Endothelial cell of umbilical vein (primary cell): ENCODE data around the gene KISS1R. TPM values are rescaled to one million over a fixed set of nuclear protein-coding genes. Genes with fewer than 3 reads are reported as not detected.

Experiments used
- BruUV-seq: library from RNA; stranded (reverse); fragments of 400-500 nt; replicated peaks from 2 replicates; lab custom pipeline; 2021; lab: Mats Ljungman, UMichigan
- CTCF ChIA-PET: fragments of 300-600, 350-600 bp; sonication (Branson Sonifier 250); formaldehyde crosslinking; loops from one replicate; lab custom pipeline; 2021; ENCODE audit warnings: antibody characterized with exemption, inconsistent platforms; lab: Charles Lee
- POLR2A ChIA-PET: fragments of 300-600, 350-600 bp; sonication (Branson Sonifier 250); formaldehyde crosslinking; loops from one replicate; lab custom pipeline; 2021; ENCODE audit warnings: antibody characterized with exemption, inconsistent platforms; lab: Charles Lee
- DNase-seq: peaks from one replicate; pipeline ENCODE4 v3.0.0-alpha.2; 2011; ENCODE audit warnings: low read depth, low spot score
- FAIRE-seq: peaks from 2 replicates; lab custom pipeline; 2011; peaks lifted over from hg19 to GRCh38; lab: Jason Lieb, UNC
- H2AFZ ChIP-seq: 2 replicates; pipeline ENCODE4 v1.6.0; 2012; ENCODE audit warnings: low read depth, low read length, control low read depth, inconsistent platforms
- H3K27ac ChIP-seq: 2 replicates; pipeline ENCODE4 v1.5.1; 2011; ENCODE audit warnings: low read depth, mild to moderate bottlenecking, control low read depth, low read length, moderate library complexity; ENCODE audit not compliant: insufficient read depth
- H3K27me3 ChIP-seq, 2 experiments: 2 replicates each; pipeline versions ENCODE4 v1.6.0 to v1.6.1; 2011; ENCODE audit warnings: low read length in 2 of 2, mixed read lengths in 1 of 2; ENCODE audit not compliant: control insufficient read depth in 2 of 2, insufficient read depth in 2 of 2
- H3K36me3 ChIP-seq, 2 experiments: 2 replicates in 1 of 2; 3 replicates in 1 of 2; pipeline ENCODE4 v1.5.1; 2011; ENCODE audit warnings: low read length in 2 of 2, mild to moderate bottlenecking in 1 of 2, moderate library complexity in 1 of 2; ENCODE audit not compliant: control insufficient read depth in 2 of 2, insufficient read depth in 2 of 2; ENCODE audit errors: extremely low read depth in 1 of 2
- H3K4me1 ChIP-seq: 3 replicates; pipeline ENCODE4 v1.5.1; 2011; ENCODE audit warnings: mild to moderate bottlenecking, low read length; ENCODE audit not compliant: control insufficient read depth, insufficient read depth; ENCODE audit errors: extremely low read depth
- H3K4me2 ChIP-seq: 2 replicates; pipeline ENCODE4 v1.6.1; 2011; ENCODE audit warnings: low read length, control low read depth, mixed read lengths; ENCODE audit not compliant: insufficient read depth
- H3K4me3 ChIP-seq, 3 experiments: fragments of 200-600 bp in 1 of 3; sonication (generic), shearing (Covaris generic) in 1 of 3; replicated peaks in 1 of 3; 2 replicates each; pipeline ENCODE4 v1.5.1; 2011 to 2016; ENCODE audit warnings: control low read depth in 3 of 3, low read length in 3 of 3, mild to moderate bottlenecking in 2 of 3, inconsistent platforms in 1 of 3, low read depth in 1 of 3, moderate library complexity in 1 of 3; ENCODE audit not compliant: insufficient read depth in 1 of 3
- H3K79me2 ChIP-seq: 2 replicates; pipeline ENCODE4 v1.6.0; 2012; ENCODE audit warnings: low read length, inconsistent platforms; ENCODE audit not compliant: control insufficient read depth, insufficient read depth
- H3K9ac ChIP-seq: replicated peaks from 2 replicates; pipeline ENCODE3; 2011; ENCODE audit warnings: low read length, control low read depth; ENCODE audit not compliant: insufficient read depth; ENCODE audit errors: extremely low read depth
- H3K9me1 ChIP-seq: replicated peaks from 3 replicates; pipeline ENCODE4 v1.6.0; 2011; ENCODE audit warnings: mild to moderate bottlenecking, low read length; ENCODE audit not compliant: control insufficient read depth, insufficient read depth; ENCODE audit errors: extremely low read depth
- H3K9me3 ChIP-seq: replicated peaks from 2 replicates; pipeline ENCODE4 v1.5.1; 2012; ENCODE audit warnings: low read length, inconsistent platforms; ENCODE audit not compliant: control insufficient read depth, insufficient read depth
- H4K20me1 ChIP-seq: replicated peaks from 2 replicates; pipeline ENCODE3; 2011; ENCODE audit warnings: mild to moderate bottlenecking, low read length; ENCODE audit not compliant: control insufficient read depth, insufficient read depth; ENCODE audit errors: extremely low read depth
- CTCF ChIP-seq, 2 donors: IDR thresholded peaks; 1 replicate in 1 of 2; 2 replicates in 1 of 2; pipeline ENCODE4 v1.5.1; 2011; ENCODE audit warnings: low read length in 2 of 2, mild to moderate bottlenecking in 2 of 2, moderate library complexity in 2 of 2, control low read depth in 1 of 2, inconsistent platforms in 1 of 2, low read depth in 1 of 2; ENCODE audit not compliant: insufficient read depth in 1 of 2; ENCODE audit errors: extremely low read depth in 1 of 2
- EZH2 ChIP-seq: IDR thresholded peaks from 2 replicates; pipeline ENCODE4 v1.6.1; 2012; ENCODE audit warnings: borderline replicate concordance, low read depth, mild to moderate bottlenecking, moderate library complexity, low read length, inconsistent platforms; ENCODE audit not compliant: severe bottlenecking
- FOS ChIP-seq: IDR thresholded peaks from 2 replicates; pipeline ENCODE4 v1.6.1; 2011; ENCODE audit warnings: mild to moderate bottlenecking, low read length, moderate library complexity, borderline replicate concordance; ENCODE audit not compliant: insufficient read depth
- GATA2 ChIP-seq: IDR thresholded peaks from 2 replicates; pipeline ENCODE4 v1.7.0; 2011; ENCODE audit warnings: low read depth, mild to moderate bottlenecking, moderate library complexity, mixed read lengths, low read length; ENCODE audit not compliant: insufficient read length, insufficient read depth
- JUN ChIP-seq: IDR thresholded peaks from 2 replicates; pipeline ENCODE4 v1.6.1; 2011; ENCODE audit warnings: borderline replicate concordance, low read depth; ENCODE audit not compliant: insufficient read length, insufficient read depth
- MAX ChIP-seq: IDR thresholded peaks from 2 replicates; pipeline ENCODE4 v1.6.1; 2011; ENCODE audit not compliant: insufficient read depth, insufficient read length
- MYC ChIP-seq: IDR thresholded peaks from one replicate; pipeline ENCODE4 v1.6.1; 2011; ENCODE audit warnings: mild to moderate bottlenecking, low read depth, low read length
- POLR2A ChIP-seq: IDR thresholded peaks from 2 replicates; pipeline ENCODE4 v1.6.1; 2012; ENCODE audit warnings: low read depth, mild to moderate bottlenecking, control low read depth, low read length
- POLR2AphosphoS5 ChIP-seq: IDR thresholded peaks from 2 replicates; pipeline ENCODE4 v1.6.1; 2012; ENCODE audit warnings: low read depth, mild to moderate bottlenecking, control low read depth, low read length, moderate library complexity; ENCODE audit not compliant: insufficient read depth
- dilution Hi-C: fragments of 300-500 bp; cut with MboI; formaldehyde crosslinking; loops from one replicate; pipeline ENCODE4 v1.15.0; 2019; ENCODE audit warnings: low sequenced_read_pairs; ENCODE audit not compliant: extremely low pct_ligation_motif_present
- intact Hi-C: fragments of 100-400 bp; cut with micrococcal nuclease; formaldehyde crosslinking; loops from one replicate; pipeline ENCODE4 v1.10.0; 2022
- polyA plus RNA-seq, 4 experiments: library from polyadenylated mRNA; depleted of rRNA in 3 of 4; stranded (reverse) in 3 of 4; unstranded in 1 of 4; fragments of >200 nt; gene quantifications; 2 replicates each; pipeline versions ENCODE4 v1.2.1 to v1.2.3, GENCODE V29; 2011 to 2012; ENCODE audit warnings: missing spikeins in 1 of 4
- total RNA-seq: library from RNA; stranded (reverse); gene quantifications from 2 replicates; pipeline ENCODE4 v1.2.3, GENCODE V29; 2021

Gene KISS1R
- total and polyA plus RNA-seq, 2 donors (not counting 3 experiments of a cell fraction or from before 2014, with no cell fraction given): not detected

GRCh38 chr19:892243-892893 is 24.8 kb upstream of the KISS1R start:
- POLR2A ChIA-PET: no interaction called here
- H3K27ac ChIP-seq: no peak overlapping the region
- peak overlapping the region; percentile 43 for H3K9ac ChIP-seq
- no TSS peak for BruUV-seq
- no peaks in the 10 kb centered on the region for H3K9me3 ChIP-seq
- DNase-seq: no peak
- H4K20me1 ChIP-seq: no peaks in the 10 kb centered on the region
- no peaks in the 10 kb centered on the region for H3K9me1 ChIP-seq
- H3K4me1 ChIP-seq: no peaks in the 10 kb centered on the region
- dilution Hi-C loops: no loop called here
- intact Hi-C loops: loop anchor here (2.0 kb wide), 1 partner anchor 20 kb away; the partner anchor contains the start of gene R3HDM4
- H3K79me2 ChIP-seq: peaks cover 5% of the 10 kb centered on the region
- no peaks in the 10 kb centered on the region for H3K27me3 ChIP-seq
- no peak overlapping the region for H2AFZ ChIP-seq
- peak overlapping the region; percentile 39 to 91 (median 66) for H3K4me3 ChIP-seq
- H3K4me2 ChIP-seq: peak overlapping the region; percentile 41
- no peak for TF ChIP-seq CTCF (IDR thresholded peaks at IDR 0.05; ENCODE audit: extremely low read depth in 1 of 2, insufficient read depth in 1 of 2, low read depth in 1 of 2, low read length in 2 of 2)
- TF ChIP-seq POLR2AphosphoS5: no peak
- TF ChIP-seq EZH2: no peak
- no peak for TF ChIP-seq FOS
- TF ChIP-seq MAX: no peak
- TF ChIP-seq GATA2: no peak
- TF ChIP-seq MYC: no peak
- no peak for TF ChIP-seq JUN
- TF ChIP-seq POLR2A: no peak
- no peak for FAIRE-seq
- CTCF ChIA-PET: interaction anchor here (1.0 to 1.6 kb wide), 3 partner anchors 9 to 29 kb away, joined by 3 to 7 read pairs (median 5); no protein-coding TSS in a partner anchor
- H3K36me3 ChIP-seq: peaks cover 2 to 17% of the 10 kb centered on the region in 2 experiments
